Measurements from ENCODE around the gene FSTL1.

FSTL1 gene

DNA sequence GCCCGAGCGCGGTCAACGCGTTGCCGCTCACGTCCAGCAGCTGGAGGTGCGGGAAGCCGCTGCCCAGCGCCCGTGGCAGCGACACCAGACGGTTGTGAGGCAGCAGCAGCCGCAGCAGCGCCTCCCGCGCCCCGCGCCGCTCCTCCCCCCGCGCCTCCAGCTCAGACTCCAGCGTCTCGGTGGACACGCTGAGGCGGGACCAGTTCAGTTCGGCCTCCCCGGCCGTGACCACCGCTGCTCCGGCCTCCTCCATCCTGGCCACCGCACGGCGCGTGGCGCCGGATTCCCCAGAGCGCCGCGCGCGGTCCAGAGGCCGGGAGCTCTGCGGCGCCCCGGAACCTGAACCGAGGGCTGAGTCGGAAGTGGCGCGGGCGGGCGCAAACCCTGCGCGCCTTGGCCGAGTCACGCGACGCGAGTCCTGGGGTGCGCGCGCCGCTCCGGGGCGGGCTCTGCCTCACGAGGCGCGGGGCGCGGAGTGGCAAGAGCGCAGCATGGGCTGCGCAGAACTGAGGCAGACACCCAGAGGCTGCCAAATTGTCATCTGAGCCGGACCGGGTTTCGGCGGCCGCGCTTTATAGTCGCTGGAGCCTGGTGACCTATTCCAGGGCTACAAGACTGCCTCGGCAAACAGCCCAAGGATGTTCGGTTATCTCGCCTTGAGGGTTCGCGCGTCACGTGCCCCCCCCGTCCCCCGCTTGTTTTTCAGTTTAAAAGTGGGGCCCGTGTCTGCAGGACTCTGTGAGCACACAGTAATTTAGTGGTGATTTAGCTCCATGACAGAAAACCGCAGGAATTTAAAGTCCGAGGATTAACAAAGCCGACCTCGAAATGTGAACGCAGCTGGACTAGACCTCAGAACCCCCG is 101.6 kb downstream of the FSTL1 start, which contains the start of gene LRRC58:
Gene LRRC58, minus strand, starts transcription at position 364 of the 864 bp plus-strand sequence. Its CDS starts 111 bp downstream, at position 253.
- DNase-seq = peak; percentile 64

DNA sequence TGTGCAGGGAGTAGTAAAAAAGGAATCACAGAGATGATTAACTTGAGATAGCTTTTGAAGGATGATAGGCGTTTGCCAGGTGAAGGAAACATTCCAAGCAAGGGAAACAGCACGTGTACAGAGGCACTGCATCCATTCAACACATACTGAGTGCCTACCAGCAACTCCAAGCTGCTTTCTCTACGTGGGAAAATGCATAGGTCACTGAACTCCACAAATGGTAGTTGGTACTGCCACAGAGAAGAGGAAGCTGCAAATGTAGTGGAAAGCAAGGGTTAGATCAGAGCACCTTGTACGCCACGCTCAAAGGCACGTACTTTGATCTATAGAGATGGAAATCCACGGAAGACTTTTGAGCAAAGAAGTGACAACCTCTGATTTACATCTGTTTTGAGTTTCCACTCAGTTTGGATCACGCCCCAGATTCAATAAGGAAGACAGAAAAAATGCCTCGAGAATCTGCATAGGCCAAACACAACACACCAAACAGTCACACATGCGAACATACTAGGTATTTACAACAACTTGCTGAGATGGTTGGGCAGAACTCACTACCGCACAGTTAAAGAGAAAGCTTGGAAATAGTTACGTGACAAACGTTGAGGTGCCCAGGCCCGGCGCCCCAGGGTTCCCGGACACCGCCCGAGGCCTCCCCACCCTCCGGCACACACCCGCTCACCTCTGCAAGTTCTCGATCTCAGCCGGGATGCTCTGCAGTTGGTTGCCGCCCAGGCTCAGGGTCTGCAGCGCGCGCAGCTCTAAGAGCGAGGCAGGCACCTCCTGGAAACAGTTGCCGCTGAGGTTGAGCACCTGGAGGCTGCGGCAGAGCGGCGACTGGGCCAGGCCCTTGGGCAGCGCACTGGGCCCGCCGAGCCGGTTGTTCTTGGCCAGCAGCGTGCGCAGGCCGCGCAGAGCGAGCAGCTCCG is 102.5 kb downstream of the FSTL1 start:
- DNase-seq = no peak

DNA sequence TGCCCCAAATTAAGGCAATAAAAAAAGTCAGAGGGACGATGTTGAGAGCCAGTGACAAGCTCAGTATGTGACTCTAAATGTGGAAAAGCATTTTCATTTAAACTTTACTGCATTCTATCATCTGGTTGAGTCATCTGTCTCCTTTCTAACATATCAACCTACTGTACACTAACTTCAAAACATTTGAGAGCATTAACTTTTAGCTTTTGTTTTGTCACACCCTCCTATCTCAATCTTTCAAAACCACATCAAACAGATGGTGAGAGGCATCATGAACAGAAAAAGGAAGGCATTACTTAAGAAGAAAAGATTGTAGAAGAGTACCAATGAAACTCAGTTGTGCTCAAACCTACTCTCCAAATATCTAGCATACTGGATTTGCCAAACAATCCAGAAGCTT is 106.4 kb downstream of the FSTL1 start:
- no peak for DNase-seq
